A549 (cell line): ENCODE data around the gene MALRD1. TPM values are rescaled to one million over a fixed set of nuclear protein-coding genes. Genes with fewer than 3 reads are reported as not detected.

Experiments used
- ATAC-seq, 2 experiments: fragments of 200-7000 bp in 1 of 2; fragments of >200 bp in 1 of 2; cut with Nextera tagmentation in 1 of 2; cut with Tn5 transposase in 1 of 2; 3 replicates each; pipeline versions ENCODE4 v1.8.0 to v1.9.1; 2018 to 2020; ENCODE audit warnings: mild to moderate bottlenecking in 1 of 2, moderate library complexity in 1 of 2
- CTCF ChIA-PET: fragments of 300-600 bp; sonication (Branson Sonifier 250); formaldehyde crosslinking; extraction: SDS; loops from one replicate; lab custom pipeline; 2021; ENCODE audit warnings: antibody characterized with exemption, inconsistent platforms; lab: Yijun Ruan, JAX
- POLR2A ChIA-PET: fragments of 350-600 bp; formaldehyde crosslinking; extraction: SDS; loops from one replicate; lab custom pipeline; 2021; ENCODE audit warnings: antibody characterized with exemption, inconsistent platforms; lab: Yijun Ruan, JAX
- DNase-seq, 2 experiments: peaks; one replicate each; pipeline versions ENCODE4 v3.0.0 to v3.0.0-alpha.2; 2011 to 2016; ENCODE audit warnings: low read depth in 1 of 2, low spot score in 1 of 2
- FAIRE-seq: peaks from 2 replicates; lab custom pipeline; 2011; peaks lifted over from hg19 to GRCh38; lab: Jason Lieb, UNC
- H3K27ac ChIP-seq, 2 experiments: fragments of >200 bp; sonication (Bioruptor Twin); formaldehyde crosslinking; 3 replicates each; pipeline ENCODE4 v1.5.1; 2016 to 2017
- H3K4me1 ChIP-seq: fragments of >200 bp; sonication (Bioruptor Twin); formaldehyde crosslinking; 3 replicates; pipeline ENCODE4 v1.6.1; 2016
- H3K4me2 ChIP-seq: fragments of >200 bp; sonication (Bioruptor Twin); formaldehyde crosslinking; 3 replicates; pipeline ENCODE4 v1.6.1; 2016
- H3K4me3 ChIP-seq: fragments of >200 bp; sonication (Bioruptor Twin); formaldehyde crosslinking; 3 replicates; pipeline ENCODE4 v1.5.1; 2016
- H3K9me3 ChIP-seq: fragments of >200 bp; sonication (Bioruptor Twin); formaldehyde crosslinking; 3 replicates; pipeline ENCODE4 v1.6.1; 2016
- CHD4 ChIP-seq: fragments of 200-600 bp; sonication (generic); IDR thresholded peaks from 2 replicates; pipeline ENCODE4 v1.6.1; 2016; ENCODE audit warnings: antibody characterized with exemption, mild to moderate bottlenecking, borderline replicate concordance
- EHMT2 ChIP-seq: fragments of 200-600 bp; sonication (generic); IDR thresholded peaks from 2 replicates; pipeline ENCODE4 v1.6.1; 2016; ENCODE audit warnings: antibody characterized with exemption, low read depth, mild to moderate bottlenecking, moderate library complexity
- EP300 ChIP-seq, 2 experiments: fragments of >200 bp; sonication (Bioruptor Twin); formaldehyde crosslinking; IDR thresholded peaks; 2 replicates in 1 of 2; 3 replicates in 1 of 2; pipeline ENCODE4 v1.6.1; 2016 to 2017
- ESRRA ChIP-seq: fragments of 150-350 bp; IDR thresholded peaks from 2 replicates; pipeline ENCODE4 v1.6.1; 2014; ENCODE audit warnings: mild to moderate bottlenecking, low read length, borderline replicate concordance
- JUN ChIP-seq, 2 experiments: fragments of >200 bp; sonication (Bioruptor Twin); formaldehyde crosslinking; IDR thresholded peaks; 2 replicates in 1 of 2; 3 replicates in 1 of 2; pipeline ENCODE4 v1.6.1; 2016 to 2017
- JUNB ChIP-seq: fragments of >200 bp; sonication (Bioruptor Twin); formaldehyde crosslinking; IDR thresholded peaks from 2 replicates; pipeline ENCODE4 v1.6.1; 2016
- MAZ ChIP-seq: fragments of 150-350 bp; IDR thresholded peaks from 2 replicates; pipeline ENCODE4 v1.6.1; 2014; ENCODE audit warnings: antibody characterized with exemption, low read depth, low read length, borderline replicate concordance
- RAD21 ChIP-seq, 2 experiments: fragments of >200 bp in 1 of 2; sonication (Bioruptor Twin) in 1 of 2; formaldehyde crosslinking in 1 of 2; IDR thresholded peaks in 1 of 2; conservative IDR thresholded peaks in 1 of 2; 2 replicates in 1 of 2; 3 replicates in 1 of 2; pipeline ENCODE4 v1.6.1; 2012 to 2018; ENCODE audit warnings: inconsistent platforms in 1 of 2
- RFX5 ChIP-seq: fragments of 450-650 bp; IDR thresholded peaks from 2 replicates; pipeline ENCODE4 v1.7.1; 2014; ENCODE audit warnings: antibody characterized with exemption, mild to moderate bottlenecking, moderate library complexity
- RNF2 ChIP-seq: fragments of 200-600 bp; sonication (generic); IDR thresholded peaks from 2 replicates; pipeline ENCODE4 v1.6.1; 2016; ENCODE audit warnings: low read depth, mild to moderate bottlenecking, antibody characterized with exemption, moderate library complexity, borderline replicate concordance
- SREBF2 ChIP-seq: fragments of 450-650 bp; IDR thresholded peaks from 2 replicates; pipeline ENCODE4 v1.6.1; 2014; ENCODE audit warnings: mild to moderate bottlenecking, moderate library complexity
- TFCP2L1 ChIP-seq: fragments of 250-450 bp; sonication (Bioruptor Pico); IDR thresholded peaks from 2 replicates; pipeline ENCODE4 v1.5.0; 2021; ENCODE audit warnings: mild to moderate bottlenecking
- TP53 ChIP-seq: fragments of 250-450 bp; sonication (Bioruptor Pico); IDR thresholded peaks from 2 replicates; pipeline ENCODE4 v1.5.0; 2021; ENCODE audit warnings: mild to moderate bottlenecking, moderate library complexity
- ZC3H11A ChIP-seq: fragments of 450-650 bp; IDR thresholded peaks from 2 replicates; pipeline ENCODE4 v1.6.1; 2014; ENCODE audit warnings: antibody characterized with exemption, mild to moderate bottlenecking
- ZFP36 ChIP-seq: fragments of 450-650 bp; IDR thresholded peaks from 2 replicates; pipeline ENCODE4 v1.6.1; 2014; ENCODE audit warnings: borderline replicate concordance; ENCODE audit not compliant: partially characterized antibody
- WGBS: methylation state at CpG from one replicate; pipeline ENCODE4 v1.1.6; 2017; ENCODE audit errors: missing lambda C conversion rate; 5-methylcytosine and 5-hydroxymethylcytosine counted together
- polyA plus RNA-seq, 4 experiments: library from polyadenylated mRNA; depleted of rRNA in 3 of 4; stranded (reverse); fragments of >200 nt; fragmentation: RNase III in 1 of 4; extraction: RNeasy Plus Mini Kit Qiagen cat#74134 plus additional on column Dnase treatment in 1 of 4; gene quantifications; 2 replicates in 3 of 4; 3 replicates in 1 of 4; pipeline ENCODE4 v1.2.3, GENCODE V29; 2011 to 2017
- TF ChIP-seq, protein P1 (sequence below): fragments of 450-650 bp; IDR thresholded peaks from 2 replicates; pipeline ENCODE4 v1.6.1; 2014; ENCODE audit warnings: antibody characterized with exemption
- TF ChIP-seq, protein P2 (sequence below): fragments of >200 bp; sonication (Bioruptor Twin); formaldehyde crosslinking; IDR thresholded peaks from 3 replicates; pipeline ENCODE4 v1.6.1; 2016
- TF ChIP-seq, protein P3 (sequence below): IDR thresholded peaks from 2 replicates; pipeline ENCODE4 v1.6.1; 2012; ENCODE audit warnings: low read depth, borderline replicate concordance
- TF ChIP-seq, protein P4 (sequence below): IDR thresholded peaks from 2 replicates; pipeline ENCODE4 v1.6.1; 2012
- TF ChIP-seq, protein P5 (sequence below): fragments of 200-600 bp; sonication (generic); IDR thresholded peaks from 2 replicates; pipeline ENCODE4 v1.6.1; 2016; ENCODE audit warnings: antibody characterized with exemption, mild to moderate bottlenecking, moderate library complexity

The MALRD1 gene
- polyA plus RNA-seq, 2 of the 4 experiments (the other 2 are of a cell fraction) = not detected

DNA sequence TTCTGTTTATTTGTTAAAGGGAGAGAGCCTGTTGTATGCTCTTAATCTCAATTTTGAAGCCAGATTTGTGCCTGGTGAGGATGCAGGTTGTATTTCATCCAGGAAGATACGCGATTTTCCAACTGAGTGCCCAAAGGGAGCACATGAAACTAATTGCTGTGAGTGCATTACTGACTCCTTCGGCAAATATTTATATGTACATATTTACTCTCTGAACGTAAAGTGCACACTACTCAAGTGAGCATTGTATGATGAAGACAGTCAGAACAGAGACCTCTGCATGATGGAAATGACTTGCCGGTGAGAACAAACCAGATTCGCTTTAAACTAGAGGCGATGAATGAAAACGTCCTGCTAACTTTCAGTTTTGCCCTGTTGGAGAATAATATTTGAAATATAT lies 130.1 kb downstream of the MALRD1 start:
- TF ChIP-seq, protein P1, sequence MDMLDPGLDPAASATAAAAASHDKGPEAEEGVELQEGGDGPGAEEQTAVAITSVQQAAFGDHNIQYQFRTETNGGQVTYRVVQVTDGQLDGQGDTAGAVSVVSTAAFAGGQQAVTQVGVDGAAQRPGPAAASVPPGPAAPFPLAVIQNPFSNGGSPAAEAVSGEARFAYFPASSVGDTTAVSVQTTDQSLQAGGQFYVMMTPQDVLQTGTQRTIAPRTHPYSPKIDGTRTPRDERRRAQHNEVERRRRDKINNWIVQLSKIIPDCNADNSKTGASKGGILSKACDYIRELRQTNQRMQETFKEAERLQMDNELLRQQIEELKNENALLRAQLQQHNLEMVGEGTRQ = no peak
- TF ChIP-seq MAZ (no peak), SREBF2 (no peak), TFCP2L1 (CRISPR knock-in tag) (no peak), RFX5 (no peak), CHD4 (no peak), RAD21 (conservative IDR thresholded peaks at IDR 0.05 in 1 of 2, IDR thresholded peaks at IDR 0.05 in 1 of 2) (no peak), ZC3H11A (no peak), RNF2 (no peak), EP300 (IDR thresholded peaks at IDR 0.05) (no peak), EHMT2 (no peak), ZFP36 (no peak), JUNB (no peak), TP53 (CRISPR knock-in tag) (no peak), JUN (IDR thresholded peaks at IDR 0.05) (no peak)
- TF ChIP-seq, protein P2, sequence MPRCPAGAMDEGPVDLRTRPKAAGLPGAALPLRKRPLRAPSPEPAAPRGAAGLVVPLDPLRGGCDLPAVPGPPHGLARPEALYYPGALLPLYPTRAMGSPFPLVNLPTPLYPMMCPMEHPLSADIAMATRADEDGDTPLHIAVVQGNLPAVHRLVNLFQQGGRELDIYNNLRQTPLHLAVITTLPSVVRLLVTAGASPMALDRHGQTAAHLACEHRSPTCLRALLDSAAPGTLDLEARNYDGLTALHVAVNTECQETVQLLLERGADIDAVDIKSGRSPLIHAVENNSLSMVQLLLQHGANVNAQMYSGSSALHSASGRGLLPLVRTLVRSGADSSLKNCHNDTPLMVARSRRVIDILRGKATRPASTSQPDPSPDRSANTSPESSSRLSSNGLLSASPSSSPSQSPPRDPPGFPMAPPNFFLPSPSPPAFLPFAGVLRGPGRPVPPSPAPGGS = no peak
- TF ChIP-seq, protein P3, sequence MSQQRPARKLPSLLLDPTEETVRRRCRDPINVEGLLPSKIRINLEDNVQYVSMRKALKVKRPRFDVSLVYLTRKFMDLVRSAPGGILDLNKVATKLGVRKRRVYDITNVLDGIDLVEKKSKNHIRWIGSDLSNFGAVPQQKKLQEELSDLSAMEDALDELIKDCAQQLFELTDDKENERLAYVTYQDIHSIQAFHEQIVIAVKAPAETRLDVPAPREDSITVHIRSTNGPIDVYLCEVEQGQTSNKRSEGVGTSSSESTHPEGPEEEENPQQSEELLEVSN = no peak
- TF ChIP-seq, protein P4, sequence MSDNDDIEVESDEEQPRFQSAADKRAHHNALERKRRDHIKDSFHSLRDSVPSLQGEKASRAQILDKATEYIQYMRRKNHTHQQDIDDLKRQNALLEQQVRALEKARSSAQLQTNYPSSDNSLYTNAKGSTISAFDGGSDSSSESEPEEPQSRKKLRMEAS = no peak
- TF ChIP-seq, protein P5, sequence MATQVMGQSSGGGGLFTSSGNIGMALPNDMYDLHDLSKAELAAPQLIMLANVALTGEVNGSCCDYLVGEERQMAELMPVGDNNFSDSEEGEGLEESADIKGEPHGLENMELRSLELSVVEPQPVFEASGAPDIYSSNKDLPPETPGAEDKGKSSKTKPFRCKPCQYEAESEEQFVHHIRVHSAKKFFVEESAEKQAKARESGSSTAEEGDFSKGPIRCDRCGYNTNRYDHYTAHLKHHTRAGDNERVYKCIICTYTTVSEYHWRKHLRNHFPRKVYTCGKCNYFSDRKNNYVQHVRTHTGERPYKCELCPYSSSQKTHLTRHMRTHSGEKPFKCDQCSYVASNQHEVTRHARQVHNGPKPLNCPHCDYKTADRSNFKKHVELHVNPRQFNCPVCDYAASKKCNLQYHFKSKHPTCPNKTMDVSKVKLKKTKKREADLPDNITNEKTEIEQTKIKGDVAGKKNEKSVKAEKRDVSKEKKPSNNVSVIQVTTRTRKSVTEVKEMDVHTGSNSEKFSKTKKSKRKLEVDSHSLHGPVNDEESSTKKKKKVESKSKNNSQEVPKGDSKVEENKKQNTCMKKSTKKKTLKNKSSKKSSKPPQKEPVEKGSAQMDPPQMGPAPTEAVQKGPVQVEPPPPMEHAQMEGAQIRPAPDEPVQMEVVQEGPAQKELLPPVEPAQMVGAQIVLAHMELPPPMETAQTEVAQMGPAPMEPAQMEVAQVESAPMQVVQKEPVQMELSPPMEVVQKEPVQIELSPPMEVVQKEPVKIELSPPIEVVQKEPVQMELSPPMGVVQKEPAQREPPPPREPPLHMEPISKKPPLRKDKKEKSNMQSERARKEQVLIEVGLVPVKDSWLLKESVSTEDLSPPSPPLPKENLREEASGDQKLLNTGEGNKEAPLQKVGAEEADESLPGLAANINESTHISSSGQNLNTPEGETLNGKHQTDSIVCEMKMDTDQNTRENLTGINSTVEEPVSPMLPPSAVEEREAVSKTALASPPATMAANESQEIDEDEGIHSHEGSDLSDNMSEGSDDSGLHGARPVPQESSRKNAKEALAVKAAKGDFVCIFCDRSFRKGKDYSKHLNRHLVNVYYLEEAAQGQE = no peak
- TF ChIP-seq, all 56 proteins: peak for 0
- H3K27ac ChIP-seq = no peak overlapping the region
- FAIRE-seq (no peak), ATAC-seq (no peak), DNase-seq (no peak)
- H3K4me3 ChIP-seq = no peak overlapping the region
- ChIA-PET CTCF (no interaction called here), POLR2A (no interaction called here)
- H3K9me3 ChIP-seq = no peaks in the 10 kb centered on the region
- WGBS = 35% methylated on average over 8 of the region's 8 CpGs
- H3K4me2 ChIP-seq = no peak overlapping the region
- no peaks in the 10 kb centered on the region for H3K4me1 ChIP-seq

DNA sequence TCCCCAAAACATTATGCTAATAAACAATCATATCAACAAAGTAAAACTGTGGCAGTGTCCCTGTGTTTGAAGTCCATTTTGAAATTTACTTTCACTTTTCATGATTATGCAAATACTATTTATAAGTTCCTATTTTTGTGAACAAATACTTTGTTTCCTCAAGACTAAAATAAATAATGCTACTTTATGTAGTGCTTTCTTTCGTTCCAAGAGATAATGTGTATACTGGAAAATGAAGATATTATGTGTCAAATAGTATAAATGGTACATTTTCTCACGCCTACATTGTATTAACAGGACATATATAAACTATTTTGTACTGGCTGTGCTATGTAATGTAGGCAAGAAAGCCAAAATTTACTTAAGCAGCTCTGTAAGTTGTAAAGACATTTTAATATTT lies 136.3 kb downstream of the MALRD1 start:
- Histone ChIP-seq H3K4me2 (no peak overlapping the region), H3K27ac (no peak overlapping the region), H3K9me3 (no peaks in the 10 kb centered on the region), H3K4me3 (no peak overlapping the region), H3K4me1 (no peaks in the 10 kb centered on the region)
- no peak for TF ChIP-seq ESRRA
- CTCF ChIA-PET = no interaction called here
- WGBS = 22% methylated on average over 2 of the region's 2 CpGs
- DNase-seq (no peak), FAIRE-seq (no peak), ATAC-seq (no peak)
- POLR2A ChIA-PET = no interaction called here
